GM23338 (cell line): Measurements from ENCODE around the gene CLCNKA.

Experiments
- CREB1 ChIP-seq: fragments of 250-450 bp; sonication (Bioruptor Pico); IDR thresholded peaks from 2 replicates; pipeline ENCODE4 v1.5.0; 2020; ENCODE audit warnings: low read depth, mild to moderate bottlenecking, moderate library complexity
- CTCF ChIP-seq, 2 experiments: fragments of 200-600 bp in 1 of 2; sonication (generic) in 1 of 2; conservative IDR thresholded peaks; 2 replicates each; pipeline versions ENCODE4 v1.5.1 to v1.6.1; 2016 to 2017; ENCODE audit warnings: antibody characterized with exemption in 2 of 2, low read depth in 2 of 2, mild to moderate bottlenecking in 2 of 2, moderate library complexity in 1 of 2
- ETS1 ChIP-seq: IDR thresholded peaks from 2 replicates; pipeline ENCODE4 v1.6.1; 2016; ENCODE audit warnings: antibody characterized with exemption
- EZH2 ChIP-seq: fragments of 200-600 bp; sonication (generic); IDR thresholded peaks from one replicate; pipeline ENCODE4 v1.8.0; 2017; ENCODE audit warnings: antibody characterized with exemption, mild to moderate bottlenecking, low read depth; ENCODE audit not compliant: unreplicated experiment
- EZH2phosphoT487 ChIP-seq: fragments of 200-600 bp; sonication (generic); IDR thresholded peaks from one replicate; pipeline ENCODE4 v1.8.1; 2018; ENCODE audit warnings: antibody characterized with exemption; ENCODE audit not compliant: unreplicated experiment
- JUNB ChIP-seq: IDR thresholded peaks from one replicate; pipeline ENCODE4 v1.6.1; 2016; ENCODE audit warnings: antibody characterized with exemption; ENCODE audit not compliant: unreplicated experiment
- NANOG ChIP-seq: IDR thresholded peaks from 2 replicates; pipeline ENCODE4 v1.6.1; 2016; ENCODE audit warnings: antibody characterized with exemption, borderline replicate concordance
- POLR2AphosphoS5 ChIP-seq: IDR thresholded peaks from 2 replicates; pipeline ENCODE4 v1.6.1; 2016; ENCODE audit warnings: antibody characterized with exemption, low read depth
- REST ChIP-seq: IDR thresholded peaks from one replicate; pipeline ENCODE4 v1.6.1; 2018; ENCODE audit warnings: antibody characterized with exemption; ENCODE audit not compliant: unreplicated experiment
- STAT1 ChIP-seq: IDR thresholded peaks from one replicate; pipeline ENCODE4 v1.6.1; 2016; ENCODE audit warnings: antibody characterized with exemption; ENCODE audit not compliant: unreplicated experiment
- ZNF114 ChIP-seq: fragments of 250-450 bp; sonication (Bioruptor Pico); IDR thresholded peaks from 2 replicates; pipeline ENCODE4 v1.5.0; 2020; ENCODE audit warnings: mild to moderate bottlenecking, moderate library complexity
- ZNF331 ChIP-seq: fragments of 250-450 bp; sonication (Bioruptor Pico); IDR thresholded peaks from 2 replicates; pipeline ENCODE4 v1.5.0; 2020; ENCODE audit warnings: low read depth, mild to moderate bottlenecking, moderate library complexity
- ZNF462 ChIP-seq: fragments of 250-450 bp; sonication (Bioruptor Pico); IDR thresholded peaks from 2 replicates; pipeline ENCODE4 v1.5.0; 2020; ENCODE audit warnings: mild to moderate bottlenecking, moderate library complexity

- TF ChIP-seq CREB1 (CRISPR knock-in tag) = no peak
- no peak for TF ChIP-seq CTCF (conservative IDR thresholded peaks at IDR 0.05; ENCODE audit: low read depth in 2 of 2)
- no peak for TF ChIP-seq REST
- no peak for TF ChIP-seq ZNF462 (CRISPR knock-in tag)
- TF ChIP-seq EZH2 = no peak
- no peak for TF ChIP-seq JUNB
- TF ChIP-seq POLR2AphosphoS5 = no peak
- no peak for TF ChIP-seq ZNF114 (CRISPR knock-in tag)
- no peak for TF ChIP-seq EZH2phosphoT487
- no peak for TF ChIP-seq NANOG
- TF ChIP-seq ZNF331 (CRISPR knock-in tag) = no peak
- no peak for TF ChIP-seq STAT1
- TF ChIP-seq ETS1 = no peak
Observed at GRCh38 chr1:15997076-15997585, 24.7 kb upstream of the CLCNKA start.
